GM12873 (cell line): Measurements from ENCODE around the gene TMED5.

Experiments used
- CTCF ChIP-seq: IDR thresholded peaks from 2 replicates; pipeline ENCODE4 v1.5.1; 2012; ENCODE audit warnings: low read depth, mild to moderate bottlenecking, moderate library complexity, low read length, control low read depth; ENCODE audit not compliant: insufficient read depth; ENCODE audit errors: missing control alignments

The TMED5 gene

GRCh38 chr1:93129507-93130099 lies 50.6 kb downstream of the TMED5 start:
- no peak for TF ChIP-seq CTCF

- TF ChIP-seq CTCF: no peak
Measured at GRCh38 chr1:93124556-93125355, 55.5 kb downstream of the TMED5 start.

- no peak for TF ChIP-seq CTCF
Measured at GRCh38 chr1:93123201-93123783, 56.9 kb downstream of the TMED5 start.

GRCh38 chr1:93120614-93121013 lies 59.6 kb downstream of the TMED5 start:
- no peak for TF ChIP-seq CTCF

- no peak for TF ChIP-seq CTCF
Measured at GRCh38 chr1:93114391-93114790, 65.8 kb downstream of the TMED5 start.

GRCh38 chr1:93113127-93113526 lies 67.1 kb downstream of the TMED5 start:
- no peak for TF ChIP-seq CTCF

GRCh38 chr1:93111561-93111960 lies 68.7 kb downstream of the TMED5 start:
- TF ChIP-seq CTCF: no peak
